Right lobe of liver (tissue), 6 donors: Measurements from ENCODE around the gene COX4I1. TPM values are rescaled to one million over a fixed set of nuclear protein-coding genes. Genes with fewer than 3 reads are reported as not detected.

Source experiments
- ATAC-seq, 4 donors: fragments of 200-7000 bp; cut with Tn5 transposase; one replicate each; pipeline ENCODE4 v1.9.1; 2020; ENCODE audit warnings: mild to moderate bottlenecking in 4 of 4, moderate library complexity in 4 of 4
- DNase-seq, 3 donors: peaks; one replicate each; pipeline ENCODE4 v3.0.0-alpha.2; 2020
- H3K27ac ChIP-seq, 3 donors: fragments of 200-600 bp; one replicate each; pipeline ENCODE4 v1.8.0; 2022
- H3K27me3 ChIP-seq, 2 donors: fragments of 200-600 bp; one replicate each; pipeline ENCODE4 v1.8.0; 2022
- H3K36me3 ChIP-seq, 4 donors: fragments of 200-600 bp; sonication (generic) in 1 of 4; one replicate each; pipeline versions ENCODE4 v1.5.1 to v1.8.0; 2017 to 2022; ENCODE audit warnings: control low read depth in 1 of 4
- H3K4me1 ChIP-seq, 4 donors: fragments of 200-600 bp; sonication (generic) in 1 of 4; one replicate each; pipeline versions ENCODE4 v1.5.1 to v1.8.0; 2017 to 2022; ENCODE audit warnings: control low read depth in 1 of 4
- H3K4me3 ChIP-seq, 3 donors: fragments of 200-600 bp; one replicate each; pipeline ENCODE4 v1.8.0; 2022
- H3K9me3 ChIP-seq, 4 donors: fragments of 200-600 bp; sonication (generic) in 1 of 4; one replicate each; pipeline versions ENCODE4 v1.5.1 to v1.8.0; 2017 to 2022; ENCODE audit warnings: control low read depth in 1 of 4
- CTCF ChIP-seq, 4 donors: fragments of 200-600 bp in 3 of 4; fragments of 450-650 bp in 1 of 4; IDR thresholded peaks; one replicate each; pipeline versions ENCODE4 v1.5.1 to v1.8.0; 2016 to 2022; ENCODE audit warnings: antibody characterized with exemption in 4 of 4, mild to moderate bottlenecking in 2 of 4
- POLR2A ChIP-seq: fragments of 450-650 bp; IDR thresholded peaks from one replicate; pipeline ENCODE4 v1.6.1; 2017; ENCODE audit warnings: antibody characterized with exemption, mild to moderate bottlenecking
- WGBS: methylation state at CpG from one replicate; pipeline ENCODE4 v1.1.6; 2018; ENCODE audit warnings: low coverage, low lambda C conversion rate; ENCODE audit not compliant: insufficient coverage; ENCODE audit errors: missing lambda C conversion rate; 5-methylcytosine and 5-hydroxymethylcytosine counted together
- intact Hi-C, 2 donors: fragments of 100-400 bp; cut with DNase I; formaldehyde crosslinking; loops; one replicate each; pipeline versions ENCODE4 v1.11.2 to v1.14.1; 2022
- total RNA-seq, 6 experiments: library from RNA; depleted of rRNA in 2 of 6; stranded (reverse); fragments of >200 nt in 2 of 6; fragmentation: NEBNext Ultra II Directional in 3 of 6; extraction: Animal tissue kit (Norgen Biotek cat#: 25700) in 3 of 6; gene quantifications; one replicate each; pipeline versions ENCODE4 v1.1.0 to v1.2.4, GENCODE V29; 2016 to 2023
- donor health status: DM: no; HTN: yes; CAD: no.
- donor health status: DM: no; HTN: no; CAD: no.
- donor health status: DM: no; HTN: no; CAD: no.
- donor health status: DM: no; HTN: yes; CAD: no.
- donor health status: DM: no; HTN: yes; CAD: no.

The COX4I1 gene
- total RNA-seq, 6 experiments from 2014 or later, result 247 to 417 (median 303) TPM

GRCh38 chr16:85822145-85822544 is 22.6 kb downstream of the COX4I1 start:
- Histone ChIP-seq H3K4me1 (no peaks in the 10 kb centered on the region), H3K9me3 (no peaks in the 10 kb centered on the region), H3K4me3 (no peak overlapping the region), H3K27me3 (no peaks in the 10 kb centered on the region), H3K36me3 (no peaks in the 10 kb centered on the region), H3K27ac (no peak overlapping the region)
- ATAC-seq (no peak), DNase-seq (no peak)
- intact Hi-C loops, result loop anchor here (5.0 kb wide), 1 partner anchor 165 kb away; no protein-coding TSS in a partner anchor
- 95% methylated on average over 4 of the region's 12 CpGs for WGBS
- TF ChIP-seq CTCF (IDR thresholded peaks at IDR 0.05), result no peak

- Histone ChIP-seq H3K36me3 (no peaks in the 10 kb centered on the region), H3K9me3 (no peaks in the 10 kb centered on the region), H3K4me1 (no peaks in the 10 kb centered on the region), H3K4me3 (no peak overlapping the region), H3K27me3 (no peaks in the 10 kb centered on the region), H3K27ac (no peak overlapping the region)
- intact Hi-C loops, result loop anchor here (5.0 kb wide), 1 partner anchor 164 kb away; no protein-coding TSS in a partner anchor
- no peak for TF ChIP-seq CTCF (IDR thresholded peaks at IDR 0.05)
- no peak for TF ChIP-seq POLR2A
- whole genome bisulfite sequencing, result 87% methylated on average over 1 of the region's 1 CpG
- ATAC-seq, result no peak
- no peak for DNase-seq
These were observed 23.9 kb downstream of the COX4I1 start for GRCh38 chr16:85823328-85823920.

- Histone ChIP-seq H3K27ac (no peak overlapping the region), H3K4me3 (no peak overlapping the region), H3K27me3 (no peaks in the 10 kb centered on the region), H3K36me3 (no peaks in the 10 kb centered on the region), H3K9me3 (no peaks in the 10 kb centered on the region), H3K4me1 (no peaks in the 10 kb centered on the region)
- WGBS, result 92% methylated on average over 3 of the region's 20 CpGs
- intact Hi-C loops, result loop anchor here (5.0 kb wide), 1 partner anchor 163 kb away; no protein-coding TSS in a partner anchor
- no peak for ATAC-seq
- no peak for DNase-seq
- TF ChIP-seq CTCF (IDR thresholded peaks at IDR 0.05), result no peak
- TF ChIP-seq POLR2A, result no peak
These were observed 25.0 kb downstream of the COX4I1 start for GRCh38 chr16:85824161-85825135.

GRCh38 chr16:85825326-85825725 is 25.8 kb downstream of the COX4I1 start:
- DNase-seq (no peak), ATAC-seq (no peak)
- WGBS, result no CpG with 5 or more reads among the region's 9 CpGs
- no peak overlapping the region for H3K27ac ChIP-seq
- no peaks in the 10 kb centered on the region for H3K9me3 ChIP-seq
- no peak overlapping the region for H3K4me3 ChIP-seq
- intact Hi-C loops, result no loop called here
- H3K36me3 ChIP-seq, result no peaks in the 10 kb centered on the region
- no peaks in the 10 kb centered on the region for H3K4me1 ChIP-seq
- H3K27me3 ChIP-seq, result no peaks in the 10 kb centered on the region
- TF ChIP-seq CTCF (IDR thresholded peaks at IDR 0.05) (no peak), POLR2A (no peak)
